CD4-positive, alpha-beta T cell treated with Interleukin-1 beta for 1 hour (primary cell): ENCODE measurements around the gene PPP6R2.
A peak's percentile ranks its signal among the peaks of the same experiment; 100 is the strongest.

Experiments used
- DNase-seq, 2 donors: peaks; one replicate each; pipeline ENCODE4 v3.0.0-alpha.2; 2020 to 2022

The PPP6R2 gene

DNA sequence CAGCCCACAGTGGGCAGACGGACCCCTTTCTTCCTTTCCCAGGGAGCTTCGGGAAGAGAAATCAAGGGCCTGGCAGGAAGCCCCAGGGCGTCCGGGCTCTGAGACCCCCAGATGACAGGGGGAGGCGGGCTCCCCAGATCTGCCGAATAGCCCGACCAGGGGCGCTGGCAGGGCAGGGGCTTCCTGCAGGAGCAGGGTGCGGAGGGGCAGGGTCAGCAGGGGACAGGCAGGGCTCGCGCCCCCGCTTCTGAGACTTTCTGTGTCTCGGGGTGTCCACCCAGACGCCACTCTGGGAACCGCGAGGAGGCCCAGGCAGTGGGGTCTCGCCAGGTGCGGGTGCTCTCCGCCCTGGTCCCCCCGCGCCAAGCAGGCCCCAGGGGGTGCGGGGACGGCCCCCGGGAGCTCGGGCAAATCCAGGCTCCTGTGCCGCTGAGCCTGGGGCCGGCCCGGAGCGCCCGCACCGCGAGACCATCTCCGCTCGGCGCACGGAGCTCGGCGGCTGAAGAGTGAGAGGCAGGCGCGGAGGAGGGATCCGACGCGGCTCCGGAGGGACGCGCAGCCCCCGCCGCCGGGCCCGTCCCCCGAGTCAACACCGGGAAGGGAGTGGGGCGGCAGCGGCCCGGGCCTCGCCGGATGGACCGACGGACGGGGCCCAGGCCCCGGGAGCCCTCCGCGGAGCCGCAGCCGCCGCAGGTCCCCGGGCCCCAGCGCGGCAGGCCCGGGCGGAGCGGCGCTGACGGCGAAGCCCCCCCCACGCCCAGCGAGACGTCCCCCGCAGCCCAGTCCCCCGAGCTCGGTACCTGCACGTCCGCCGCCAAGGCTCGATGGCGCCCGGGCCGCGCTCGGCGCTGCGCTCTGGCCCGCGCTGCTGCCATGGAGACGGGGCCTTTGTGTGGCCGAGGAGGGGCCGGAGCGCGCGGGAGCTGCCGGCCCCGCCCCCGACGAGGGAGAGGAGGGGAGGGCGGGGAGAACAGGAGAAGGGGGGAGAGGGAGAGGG, 36.1 kb upstream of the PPP6R2 start, which contains the start of gene PLXNB2:
Gene PLXNB2 (minus strand): TSS at position 894 of the 997 bp plus-strand sequence. CDS start 17,062 bp downstream, outside the sequence.
- DNase-seq, result peak; percentile 38 to 70

DNA sequence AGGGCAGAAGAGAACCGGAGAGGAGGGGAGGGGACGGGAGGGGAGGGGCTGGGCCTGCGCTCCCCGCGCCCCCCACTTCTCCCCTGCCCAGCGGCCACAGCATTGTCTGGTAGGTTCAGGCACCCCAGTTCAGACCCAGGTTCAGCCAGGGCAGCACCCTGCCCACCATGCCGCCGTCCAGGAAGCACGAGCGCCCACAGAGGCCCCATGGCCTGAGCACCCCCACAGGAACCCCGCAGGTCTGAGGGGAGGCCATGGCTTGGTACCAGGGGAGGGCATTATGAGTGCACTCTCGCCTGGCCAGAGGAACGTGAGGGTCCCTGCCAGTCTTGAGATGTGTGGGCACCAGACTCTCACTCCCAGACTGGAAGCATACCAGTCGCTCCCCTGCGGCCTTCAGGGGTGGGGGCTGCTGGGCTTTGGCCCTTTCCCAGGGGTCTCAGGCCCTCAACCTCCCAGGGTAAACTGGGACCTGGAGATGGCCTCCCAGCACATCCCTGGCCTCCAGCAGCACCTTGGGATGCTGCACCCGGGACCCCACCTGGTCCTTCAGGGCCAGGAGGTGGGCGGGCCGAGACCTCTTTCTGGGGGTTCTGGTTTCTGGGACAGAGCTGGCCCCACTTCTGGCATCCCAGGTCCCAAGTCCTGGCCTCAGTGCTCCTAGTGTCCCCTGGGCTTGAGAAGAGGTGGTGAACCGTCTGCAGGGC, 35.1 kb upstream of the PPP6R2 start:
- no peak for DNase-seq

DNA sequence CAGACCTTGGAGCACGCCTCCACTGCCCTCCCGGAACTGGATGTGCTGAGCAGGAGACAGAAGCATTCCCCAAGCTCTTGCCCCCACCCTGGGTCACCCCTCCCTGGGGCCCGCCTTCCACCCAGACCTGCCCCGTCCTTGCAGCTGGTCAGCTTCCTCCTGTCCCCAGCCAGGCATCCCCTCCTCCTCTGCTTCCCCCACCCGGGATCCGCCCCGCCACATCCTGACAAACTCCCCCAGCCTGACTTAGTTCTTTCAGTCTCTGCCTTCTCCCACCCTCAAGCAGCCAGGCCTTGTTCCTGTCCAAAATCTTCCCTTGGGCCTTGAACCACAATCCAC, 34.6 kb upstream of the PPP6R2 start:
- DNase-seq, result peak in 1 of 2 donors; percentile 57

DNA sequence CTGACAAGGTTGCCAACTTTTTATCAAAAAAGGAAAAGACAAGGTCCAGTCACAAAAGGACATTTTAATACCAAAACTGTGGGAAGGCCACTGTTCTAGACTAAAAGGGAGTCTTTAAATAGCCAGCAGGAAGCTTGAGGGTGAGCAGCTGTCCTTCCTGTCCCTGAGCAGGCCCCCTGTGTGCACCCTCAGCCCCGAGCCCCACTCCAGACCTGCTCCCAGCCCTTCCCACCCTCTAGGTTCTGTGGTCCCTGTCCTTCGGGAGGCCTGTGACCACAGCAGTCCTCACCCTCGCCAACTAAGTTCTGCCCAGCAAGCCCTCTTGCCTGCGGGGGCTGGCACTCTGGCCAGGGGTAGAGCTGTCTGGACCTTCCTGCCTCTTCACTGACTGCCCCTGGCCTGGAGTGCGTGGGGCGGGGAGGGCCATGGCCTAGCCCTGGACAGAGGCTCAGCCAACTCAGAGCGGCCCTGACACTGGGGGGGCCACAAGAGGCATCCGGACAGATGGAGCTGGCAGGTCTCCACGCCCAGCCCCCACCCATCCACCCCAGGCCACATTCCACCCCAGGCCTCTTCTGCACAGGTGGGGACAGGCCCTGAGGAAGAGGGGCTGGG, 34.0 kb upstream of the PPP6R2 start:
- no peak for DNase-seq

DNA sequence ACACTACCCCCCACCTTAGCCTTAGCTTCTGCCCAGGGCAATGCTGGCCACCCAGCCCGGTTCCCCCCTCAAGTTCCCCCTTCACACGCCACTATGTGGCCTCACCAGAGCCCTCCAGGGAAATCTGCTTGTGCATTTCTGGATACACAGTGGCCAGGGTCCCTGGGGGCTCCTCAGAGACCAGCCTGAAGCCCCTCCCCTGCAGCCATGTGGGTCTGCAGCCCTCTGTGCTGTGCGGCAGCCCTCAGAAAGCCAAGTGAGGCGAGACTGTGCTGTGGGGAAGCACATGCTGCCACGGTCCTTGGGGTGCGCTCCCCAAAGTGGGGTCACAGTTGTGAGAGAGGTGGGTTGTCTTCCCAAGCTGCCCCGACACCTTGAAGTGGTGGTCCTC, 33.5 kb upstream of the PPP6R2 start:
- no peak for DNase-seq

DNA sequence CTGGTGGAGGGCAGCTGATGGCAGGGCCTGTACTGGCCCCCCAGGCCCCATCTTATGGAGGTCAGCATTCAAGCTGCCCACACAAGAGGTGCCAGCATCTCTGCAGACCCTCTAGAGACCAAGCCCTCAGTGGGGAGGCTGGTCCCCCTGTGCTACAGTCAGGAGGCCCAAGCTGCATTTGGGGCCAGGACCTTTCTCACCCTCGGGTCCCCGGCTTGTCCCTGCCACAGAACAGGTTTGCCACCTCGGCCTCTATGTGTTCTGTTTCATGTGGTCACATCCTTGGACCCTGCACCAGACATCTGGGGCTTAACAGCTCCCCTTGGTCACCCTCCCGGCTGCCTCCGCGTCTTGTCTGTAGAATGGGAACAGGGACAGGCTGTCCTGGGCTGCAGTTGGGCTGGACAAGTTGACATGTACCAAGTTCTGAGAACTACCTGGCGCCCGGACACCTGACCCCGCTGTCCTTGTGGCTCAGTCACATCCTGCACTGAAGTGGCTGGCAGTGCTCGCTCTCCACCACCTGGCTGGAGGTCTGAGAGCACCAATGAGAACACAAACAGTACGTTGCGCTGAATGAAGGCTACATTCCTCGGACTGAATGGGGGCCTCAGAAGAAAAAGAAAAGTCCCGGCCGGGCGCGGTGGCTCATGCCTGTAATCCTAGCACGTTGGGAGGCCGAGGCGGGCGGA, 33.0 kb upstream of the PPP6R2 start:
- DNase-seq, result no peak

DNA sequence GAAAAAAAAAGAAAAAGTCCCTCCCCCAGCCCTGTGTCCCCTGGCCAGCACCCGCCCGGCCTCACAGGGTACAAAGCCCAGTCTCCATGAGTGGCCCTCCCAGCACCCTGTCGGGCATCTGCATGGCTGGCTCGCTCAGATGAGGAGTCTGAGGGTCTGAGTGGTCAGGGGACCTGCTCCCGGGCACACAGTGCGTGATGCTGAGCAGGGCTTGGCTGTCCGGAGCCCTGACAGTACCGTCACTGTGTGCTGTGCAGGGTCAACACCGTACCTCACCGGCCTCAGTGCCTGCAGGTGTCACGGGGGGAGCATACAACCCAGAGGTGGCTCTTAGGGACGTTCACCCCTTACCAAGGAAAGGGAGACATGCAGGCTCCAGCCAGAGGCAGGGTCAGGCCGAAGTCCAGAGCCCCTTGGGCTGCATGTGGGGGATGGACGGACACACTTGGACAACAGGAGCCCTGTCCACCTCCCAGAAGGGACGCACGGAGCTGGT, 32.1 kb upstream of the PPP6R2 start:
- no peak for DNase-seq

DNA sequence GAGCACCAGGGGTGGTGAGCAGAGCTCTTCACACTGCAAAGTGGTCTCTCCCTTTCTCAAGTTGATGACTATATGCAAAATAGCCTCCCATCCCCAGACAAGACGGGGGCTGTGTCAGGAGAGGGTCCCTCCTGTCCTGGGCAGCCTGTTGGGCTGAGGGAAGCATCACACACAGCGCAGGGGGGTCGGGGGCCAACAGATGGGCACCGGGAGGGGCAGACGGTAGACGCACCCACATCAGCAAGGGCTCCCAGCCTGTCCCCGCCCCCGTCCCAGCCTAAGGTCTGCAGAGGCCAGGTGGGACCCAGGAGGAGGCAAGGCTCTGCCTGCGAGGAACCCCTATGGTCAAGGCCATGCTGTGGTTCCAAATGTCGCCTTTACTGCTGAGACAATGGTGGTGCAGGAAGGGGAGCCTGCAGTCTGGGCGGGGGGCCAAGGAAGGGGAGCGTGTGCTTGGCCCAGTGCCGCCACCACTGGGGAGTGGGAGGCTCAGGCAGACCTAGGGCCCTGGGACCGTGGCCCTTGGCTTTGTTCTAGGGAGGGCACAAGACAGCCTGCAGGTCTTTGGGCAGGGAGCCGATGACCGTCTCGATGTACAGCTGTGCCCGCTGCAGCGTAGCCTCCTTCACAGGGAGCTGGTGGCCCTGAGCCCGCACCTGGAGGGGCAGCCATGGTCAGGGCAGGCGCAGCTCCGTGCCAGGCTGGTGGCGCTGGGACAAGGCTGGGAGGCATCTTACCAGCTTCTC, 31.3 kb upstream of the PPP6R2 start:
- no peak for DNase-seq

DNA sequence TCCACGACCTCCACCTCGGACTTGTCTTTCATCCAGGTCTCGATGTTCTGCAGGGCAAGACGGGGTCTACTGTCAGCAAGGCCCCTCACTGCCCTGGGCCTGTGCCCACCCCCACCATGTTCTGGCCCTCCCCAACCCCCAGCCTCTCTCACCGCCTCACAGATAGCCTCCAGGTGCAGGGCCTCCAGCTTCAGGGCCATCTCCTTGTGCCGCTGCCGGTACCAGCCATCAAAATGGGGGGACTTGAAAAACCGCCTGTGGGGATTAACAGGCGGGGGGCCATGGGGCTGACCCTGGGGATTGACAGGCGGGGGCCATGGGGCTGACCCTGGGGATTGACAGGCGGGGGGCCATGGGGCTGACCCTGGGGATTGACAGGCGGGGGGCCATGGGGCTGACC, 30.8 kb upstream of the PPP6R2 start:
- no peak for DNase-seq

DNA sequence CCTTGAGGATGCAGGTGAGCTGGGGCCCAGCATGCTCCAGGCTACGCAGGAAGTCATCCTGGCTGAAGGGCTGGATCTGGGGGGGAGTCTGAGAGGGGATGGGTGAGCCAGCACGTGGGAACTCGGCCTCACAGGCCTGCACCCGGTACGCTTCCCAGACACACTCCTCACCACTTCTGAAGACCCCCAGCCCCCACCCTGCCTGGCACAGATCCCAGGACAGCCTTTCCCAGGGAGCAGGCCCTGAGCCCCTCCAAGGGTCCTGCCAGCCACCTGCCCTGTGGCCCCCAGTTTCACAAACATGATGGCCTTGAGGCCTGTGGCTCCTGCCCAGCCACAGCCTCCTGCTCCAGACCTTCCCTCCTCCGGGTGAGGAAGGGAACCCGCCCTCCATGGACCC, 30.1 kb upstream of the PPP6R2 start:
- no peak for DNase-seq

DNA sequence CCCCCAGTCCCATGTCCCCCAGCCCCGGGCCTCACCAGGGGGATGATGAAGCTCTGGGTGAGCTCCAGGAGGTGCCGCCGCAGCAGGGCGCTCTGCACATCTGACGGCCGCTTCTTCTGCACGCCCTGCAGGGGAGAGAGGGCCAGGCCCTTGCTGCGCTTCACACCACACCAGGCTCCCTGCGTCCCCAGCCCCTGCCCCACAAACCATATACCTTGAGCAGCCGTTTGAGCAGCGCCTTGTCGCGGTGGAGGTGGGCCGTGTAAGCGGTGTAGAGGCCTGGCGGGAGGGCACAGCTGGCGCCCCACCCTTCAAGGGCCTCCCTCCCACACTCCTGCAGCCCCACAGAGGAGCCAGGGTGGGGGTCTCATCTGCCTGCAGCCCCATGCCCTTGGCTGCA, 29.5 kb upstream of the PPP6R2 start:
- DNase-seq, result no peak

DNA sequence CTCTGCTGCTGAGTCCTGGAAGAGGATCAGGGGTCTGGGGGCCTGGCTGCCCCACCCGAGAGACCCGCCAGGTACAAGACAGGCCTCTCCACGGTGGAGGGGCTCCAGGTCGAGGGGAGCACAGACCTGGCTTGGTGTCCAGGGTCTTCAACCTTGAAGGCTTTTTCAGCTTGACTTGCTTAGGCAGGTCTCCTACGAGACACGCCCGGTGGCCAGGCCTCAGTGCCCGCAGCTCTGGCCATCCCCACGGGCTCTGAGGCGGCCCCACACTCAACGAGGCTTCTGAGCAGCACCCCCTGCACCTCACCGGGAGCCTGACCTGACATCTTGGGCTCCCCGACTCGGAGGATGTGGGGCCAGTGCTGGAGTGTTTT, 29.1 kb upstream of the PPP6R2 start:
- DNase-seq, result no peak

DNA sequence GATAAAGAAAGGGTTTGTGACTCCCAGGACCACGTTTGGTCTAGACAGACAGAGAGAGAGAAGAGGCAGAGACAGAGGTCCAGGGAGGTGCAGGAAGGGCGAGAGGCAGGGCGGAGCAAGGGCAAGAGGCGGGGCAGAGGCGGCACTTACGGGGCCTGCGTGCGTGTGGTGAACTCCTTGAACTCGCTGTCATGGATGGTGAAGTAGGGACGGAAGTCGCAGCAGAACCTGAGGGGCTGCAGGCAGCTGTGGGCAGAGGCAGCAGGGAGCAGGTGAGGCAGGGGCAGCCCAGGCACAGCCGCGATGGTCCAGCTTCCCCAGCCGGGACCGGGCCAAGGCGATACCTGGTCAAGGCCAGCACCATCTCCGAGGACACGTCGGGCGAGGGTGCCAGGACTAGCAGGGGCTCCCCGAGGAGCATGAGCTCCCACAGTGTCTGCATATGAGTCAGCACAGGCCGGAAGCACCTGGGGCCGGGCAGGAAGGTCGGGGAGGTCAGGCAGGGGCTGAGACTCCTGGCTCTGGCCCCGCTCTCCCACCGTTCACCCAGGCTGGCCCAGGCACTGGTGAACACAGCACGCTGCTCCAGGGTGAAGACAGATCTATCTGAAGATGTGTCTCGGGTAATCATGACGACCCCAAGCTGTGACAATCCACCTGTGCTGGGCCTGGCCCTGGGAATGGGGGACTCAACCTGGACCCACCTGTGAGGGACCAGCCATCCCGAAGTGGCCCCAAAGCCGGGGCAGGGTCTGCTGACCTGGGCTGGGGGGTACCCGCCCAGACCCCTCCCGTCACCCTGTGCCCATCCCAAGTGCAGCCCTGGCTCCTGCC, 28.5 kb upstream of the PPP6R2 start:
- DNase-seq, result peak; percentile 74 to 79

DNA sequence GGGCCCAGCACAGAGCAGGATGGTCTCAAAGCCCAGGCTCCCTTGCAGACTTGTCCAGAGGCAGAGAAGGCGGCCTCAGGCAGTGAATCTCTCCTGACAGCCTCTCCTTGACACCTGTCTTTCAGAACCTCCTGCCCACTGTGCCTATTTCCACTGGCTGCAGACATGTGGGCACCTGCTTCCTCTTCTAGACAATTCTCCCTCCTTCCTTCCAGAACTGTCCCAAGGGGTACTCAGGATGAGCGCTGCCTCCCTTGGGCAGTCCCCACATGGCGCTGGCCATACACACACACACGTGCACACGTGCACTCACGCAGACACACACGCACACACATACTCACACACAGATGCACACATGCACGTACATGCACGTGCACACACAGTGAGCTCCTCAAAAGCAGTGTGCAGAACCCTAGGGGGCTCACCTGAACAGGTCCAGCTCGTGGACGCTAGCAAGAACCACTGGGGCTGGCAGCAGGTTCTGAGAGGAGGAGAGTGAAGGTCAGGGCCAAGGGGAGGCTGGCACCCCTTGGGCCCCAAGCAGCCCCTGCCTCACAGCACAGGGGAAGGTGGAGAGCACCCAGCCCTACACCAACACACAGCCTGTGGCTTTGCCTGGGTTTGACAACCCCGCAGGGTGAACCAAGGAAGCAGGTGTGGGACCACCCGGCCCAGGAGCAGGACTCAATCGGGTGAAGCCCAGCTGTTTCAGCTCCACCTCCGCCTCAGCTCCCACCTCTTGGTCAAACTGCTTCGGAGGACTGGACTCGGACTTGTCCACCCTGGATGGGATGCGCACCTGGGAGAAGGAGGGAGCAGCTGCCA, 27.6 kb upstream of the PPP6R2 start:
- no peak for DNase-seq

DNA sequence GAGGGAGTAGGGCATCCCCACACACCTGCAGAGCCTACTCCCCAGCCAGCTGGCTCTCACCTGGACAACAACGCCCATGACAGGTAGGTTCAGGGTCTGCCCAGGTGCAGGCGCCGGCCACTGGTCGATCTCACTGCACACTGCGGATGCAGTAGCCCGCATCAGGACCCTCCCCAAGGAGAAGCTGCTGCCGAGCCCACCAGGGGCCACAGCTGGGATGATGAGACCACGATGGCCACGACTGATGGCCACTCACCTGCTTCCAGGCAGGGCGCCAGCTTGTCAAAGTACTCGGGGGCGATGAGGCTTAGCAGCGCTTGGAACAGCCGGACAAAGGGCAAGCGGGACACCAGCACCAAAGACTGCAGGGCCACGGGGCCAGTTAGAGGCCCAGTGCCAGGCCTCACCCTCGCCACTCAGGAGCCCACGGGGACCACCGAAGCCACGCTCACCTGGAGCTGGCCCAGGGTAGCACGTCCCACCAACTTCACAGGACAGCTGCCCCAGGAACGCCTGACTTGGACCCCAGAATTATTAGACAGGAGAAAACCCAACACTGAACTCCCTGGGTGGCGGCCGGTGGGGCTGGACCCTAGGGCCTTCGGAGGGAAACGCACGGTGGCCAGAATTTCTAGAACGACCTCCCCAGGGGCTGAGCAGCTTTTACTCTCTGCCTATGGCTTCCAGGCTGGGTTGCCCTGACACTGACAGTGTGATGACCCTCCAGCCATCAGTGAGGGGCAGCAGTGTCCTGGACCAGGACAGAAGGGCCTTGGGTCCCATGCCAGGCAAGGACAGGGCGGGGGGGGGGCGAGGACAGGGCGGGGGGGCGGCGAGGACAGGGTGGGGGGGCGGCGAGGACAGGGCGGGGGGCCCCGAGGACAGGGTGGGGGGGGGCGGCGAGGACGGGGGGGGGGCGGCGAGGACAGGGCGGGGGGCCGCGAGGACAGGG, 26.7 kb upstream of the PPP6R2 start:
- DNase-seq, result no peak

DNA sequence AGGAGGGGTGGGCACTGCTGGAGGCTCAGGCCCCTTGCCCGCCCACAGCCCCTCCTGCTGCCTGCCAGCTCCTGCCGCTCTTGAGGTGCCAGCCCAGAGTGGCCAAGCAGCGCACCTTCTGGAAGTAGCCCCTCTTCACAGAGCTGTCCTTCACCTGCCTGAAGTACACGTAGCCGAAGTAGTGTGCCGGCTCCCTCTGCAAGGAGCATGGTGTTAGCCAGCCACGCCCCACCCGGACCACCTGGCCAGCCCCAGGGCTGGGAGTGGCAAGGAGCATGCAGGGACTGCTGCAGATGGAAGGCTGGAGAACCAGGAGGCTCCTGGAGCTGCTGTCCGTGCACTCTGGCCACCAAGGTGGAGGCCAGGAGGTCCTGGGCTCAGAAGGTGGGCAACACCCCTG, 25.9 kb upstream of the PPP6R2 start:
- DNase-seq, result no peak

DNA sequence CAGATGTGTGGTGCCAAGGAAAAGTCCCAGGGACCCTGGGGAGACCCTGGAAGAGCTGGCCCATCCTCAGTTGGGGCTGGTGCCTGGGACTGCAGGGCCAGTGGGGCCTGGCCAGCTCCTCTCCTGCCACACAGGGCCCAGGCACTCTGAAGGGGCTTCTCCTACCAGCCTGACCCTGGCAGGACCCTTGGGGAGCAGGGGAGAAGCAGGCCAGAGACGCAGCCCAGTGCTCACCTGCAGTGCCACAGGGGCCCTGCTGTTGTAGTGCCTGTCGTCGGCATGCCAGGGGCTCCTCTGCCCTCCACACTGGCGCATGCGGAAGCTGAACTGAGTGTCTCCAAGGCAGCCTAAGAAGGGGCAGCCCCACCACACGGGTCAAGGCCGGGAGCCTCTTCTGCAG, 25.5 kb upstream of the PPP6R2 start:
- DNase-seq, result no peak

DNA sequence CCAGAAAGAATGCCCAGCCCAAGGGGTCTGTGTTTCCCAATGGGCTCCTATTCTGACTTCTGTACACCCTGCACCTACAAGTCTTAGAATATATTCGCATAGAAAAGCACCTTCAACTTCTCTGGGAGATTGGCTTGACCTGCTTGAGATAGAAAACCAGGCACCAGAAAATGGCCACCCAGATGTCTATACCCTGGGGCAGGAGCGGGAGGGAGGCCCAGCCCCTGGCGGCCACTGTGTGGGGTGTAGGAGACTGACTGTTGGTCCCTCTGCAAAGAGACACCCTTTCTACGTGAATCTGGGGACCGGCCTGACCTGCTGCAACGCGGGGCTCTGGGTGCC, 24.8 kb upstream of the PPP6R2 start:
- DNase-seq, result no peak

DNA sequence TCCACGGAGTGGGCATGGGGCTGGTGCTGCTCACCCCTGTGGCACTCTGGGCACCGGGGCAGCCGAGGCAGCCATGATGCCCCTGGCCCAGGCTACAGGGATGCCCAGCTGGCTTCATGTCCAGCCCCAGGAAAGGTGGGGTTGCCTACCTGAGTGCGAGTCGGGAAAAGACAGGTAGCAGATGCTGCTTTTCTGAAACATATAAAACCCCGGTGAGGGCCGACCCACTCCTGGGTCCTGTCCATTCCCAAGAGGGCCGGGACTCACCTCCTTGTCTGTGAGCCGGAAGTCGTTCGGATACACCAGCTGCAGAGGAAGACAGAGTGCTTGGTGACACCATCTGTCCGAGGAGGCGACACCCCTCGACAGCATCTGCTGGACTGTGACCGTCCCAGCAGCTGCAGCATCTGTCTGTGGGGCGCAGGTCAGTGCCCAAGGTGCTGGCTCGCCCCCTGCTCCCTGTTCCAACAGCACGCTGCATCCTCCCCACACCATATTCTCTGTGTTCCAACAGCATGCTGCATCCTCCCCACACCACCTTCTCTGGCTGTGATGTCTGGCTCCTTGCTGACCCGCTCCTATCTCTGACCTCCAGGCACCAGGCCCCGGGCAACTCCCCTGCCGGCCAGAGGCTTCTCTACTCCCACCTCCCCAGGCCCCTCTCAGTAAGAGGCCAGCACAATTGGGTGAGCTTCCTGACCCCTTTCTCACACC, 24.3 kb upstream of the PPP6R2 start:
- DNase-seq, result no peak
